Measurements from ENCODE around the gene PIKFYVE. TPM values are rescaled to one million over a fixed set of nuclear protein-coding genes. Genes with fewer than 3 reads are reported as not detected.

The PIKFYVE gene
- polyA plus RNA-seq, 1 donor = 16.7 TPM

GRCh38 chr2:208406474-208407451, 140.7 kb downstream of the PIKFYVE start, which contains the start of gene PTH2R:
Gene PTH2R (plus strand): TSS chr2:208406792. CDS start chr2:208407044, 252 bp downstream.
- peak in 1 of 2 donors; percentile 11 for DNase-seq
- no peak within 1 kb of the TSS for H3K4me3 ChIP-seq (ENCODE audit: low read length)
- H3K4me1 ChIP-seq (ENCODE audit: control insufficient read depth, insufficient read depth, low read length) = no peaks in the 10 kb centered on the region
- peaks cover 4% of the 10 kb centered on the region for H3K9me3 ChIP-seq (ENCODE audit: control insufficient read depth, low read depth, low read length)
- H3K27me3 ChIP-seq (ENCODE audit: control insufficient read depth, insufficient read depth, low read length) = peaks cover 47% of the 10 kb centered on the region
- no peak within 1 kb of the TSS for H3K27ac ChIP-seq (ENCODE audit: low read length)
- no CpG with 5 or more reads among the region's 82 CpGs for WGBS (ENCODE audit: insufficient coverage, low lambda C conversion rate)
- H3K36me3 ChIP-seq (ENCODE audit: control insufficient read depth, insufficient read depth, low read length) = no peaks in the 10 kb centered on the region

DNA sequence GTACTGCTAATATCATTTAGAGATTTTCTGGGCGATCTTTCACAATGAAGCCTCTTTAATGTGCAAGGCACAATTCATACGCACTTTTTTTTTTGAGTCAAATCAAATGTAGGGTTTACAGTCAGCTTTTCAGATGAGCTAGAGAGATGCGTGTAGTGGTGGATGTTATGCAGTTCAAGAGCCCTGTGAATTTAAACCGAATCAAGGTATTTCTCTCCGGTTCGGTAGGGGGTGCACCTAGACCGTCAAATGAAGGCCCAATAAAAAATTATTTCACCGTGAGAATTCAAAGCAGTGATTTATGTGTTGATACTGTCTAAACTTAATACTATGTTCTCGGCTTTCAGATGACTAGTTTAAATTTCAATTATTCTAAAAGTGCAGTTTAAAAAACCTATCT, 141.6 kb downstream of the PIKFYVE start:
- DNase-seq = no peak
- no peaks in the 10 kb centered on the region for H3K4me1 ChIP-seq (ENCODE audit: control insufficient read depth, insufficient read depth, low read length)
- no peak overlapping the region for H3K27ac ChIP-seq (ENCODE audit: low read length)
- no peak overlapping the region for H3K4me3 ChIP-seq (ENCODE audit: low read length)
- peaks cover 4% of the 10 kb centered on the region for H3K9me3 ChIP-seq (ENCODE audit: control insufficient read depth, low read depth, low read length)
- 31% methylated on average over 7 of the region's 9 CpGs for WGBS (ENCODE audit: insufficient coverage, low lambda C conversion rate)
- peaks cover 44% of the 10 kb centered on the region for H3K27me3 ChIP-seq (ENCODE audit: control insufficient read depth, insufficient read depth, low read length)
- no peaks in the 10 kb centered on the region for H3K36me3 ChIP-seq (ENCODE audit: control insufficient read depth, insufficient read depth, low read length)

Other genes with a start within 250 kb of the PIKFYVE start
- 11.3 TPM for gene PLEKHM3, start 240.7 kb upstream of the PIKFYVE start, polyA plus RNA-seq
- 0.52 TPM for gene CRYGD, start 141.7 kb upstream of the PIKFYVE start, polyA plus RNA-seq
- gene CRYGC, start 136.4 kb upstream of the PIKFYVE start, polyA plus RNA-seq = not detected
- not detected for gene CRYGB, start 120.1 kb upstream of the PIKFYVE start, polyA plus RNA-seq
- gene CRYGA, start 102.7 kb upstream of the PIKFYVE start, polyA plus RNA-seq = not detected
- gene C2orf80, start 76.2 kb upstream of the PIKFYVE start, polyA plus RNA-seq = 0.84 TPM
- gene IDH1, start 11.2 kb upstream of the PIKFYVE start, polyA plus RNA-seq = 110 TPM
- 0.46 TPM for gene PTH2R, start 140.5 kb downstream of the PIKFYVE start, polyA plus RNA-seq

Measured in large intestine (tissue), 3 donors.